ENCODE results near the gene TIPARP.
"Not testable (repeated sequence)": the region's sequence is repeated elsewhere in the genome, so short reads cannot be mapped to it uniquely, and the experiment has no call there.

Gene TIPARP

DNA sequence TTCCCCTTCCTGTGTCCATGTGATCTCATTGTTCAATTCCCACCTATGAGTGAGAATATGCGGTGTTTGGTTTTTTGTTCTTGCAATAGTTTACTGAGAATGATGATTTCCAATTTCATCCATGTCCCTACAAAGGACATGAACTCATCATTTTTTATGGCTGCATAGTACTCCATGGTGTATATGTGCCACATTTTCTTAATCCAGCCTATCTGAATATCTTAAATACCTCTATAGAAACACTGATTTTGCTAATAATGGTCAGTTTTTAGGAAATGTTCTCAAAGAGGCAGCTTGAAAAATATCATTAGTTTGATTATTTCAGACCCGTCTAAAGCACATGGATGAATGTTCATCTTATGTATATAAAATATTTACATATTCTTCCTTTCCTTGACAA, 21.7 kb upstream of the TIPARP start:
- DNase-seq = not testable (repeated sequence)

DNA sequence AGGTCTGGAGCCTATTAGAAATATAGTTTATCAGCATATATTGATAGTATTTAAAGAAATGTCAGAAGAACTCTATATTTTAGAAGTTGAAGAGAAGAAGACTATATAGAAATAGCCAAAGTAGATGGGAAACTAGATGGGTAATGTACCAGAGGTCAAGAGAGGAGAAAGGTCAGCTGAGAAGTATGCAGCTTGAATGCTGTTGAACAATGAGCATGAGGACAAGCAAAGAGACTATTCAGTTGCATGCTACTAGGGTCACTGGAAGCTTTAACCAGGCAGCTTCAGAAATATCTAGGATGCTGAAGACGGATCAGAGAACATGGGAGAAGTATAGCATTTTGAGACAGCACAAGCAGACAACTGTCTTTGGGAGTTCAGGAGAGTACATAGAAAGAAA, 19.6 kb upstream of the TIPARP start:
- DNase-seq = no peak

DNA sequence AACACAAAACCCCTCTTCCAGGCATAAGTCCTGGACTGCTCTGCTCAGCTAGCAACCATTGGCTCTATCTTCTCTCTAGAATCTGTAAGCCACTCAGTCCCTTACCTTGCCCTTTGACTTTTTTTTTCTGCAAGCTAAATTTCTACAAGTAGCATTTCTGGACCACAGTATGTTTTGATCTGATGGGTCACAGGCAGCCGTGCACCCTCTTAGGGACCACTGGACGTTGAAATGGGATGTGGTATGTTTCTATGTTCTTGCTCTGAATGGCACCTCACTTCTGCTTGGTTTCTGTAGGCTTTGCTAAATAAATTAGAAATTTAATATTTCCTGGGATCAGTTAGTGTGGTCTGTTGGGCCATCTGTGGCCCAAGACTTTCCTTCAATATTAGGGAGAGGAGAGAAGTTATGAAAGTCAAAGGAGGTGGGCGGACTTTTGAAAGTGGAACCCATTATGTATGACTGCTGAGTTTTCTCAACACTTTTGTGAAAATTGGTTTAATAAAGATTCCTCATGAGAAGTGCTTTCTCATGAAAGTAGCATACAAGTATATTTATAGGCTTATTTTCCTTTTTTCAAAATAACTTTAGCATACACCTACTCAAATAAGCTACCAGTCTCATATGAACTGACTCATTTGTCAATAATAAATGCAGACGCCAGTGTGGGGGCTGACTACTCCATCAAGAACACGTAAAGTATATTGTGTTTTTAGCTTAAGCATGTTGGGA, 18.4 kb upstream of the TIPARP start:
- DNase-seq = no peak

DNA sequence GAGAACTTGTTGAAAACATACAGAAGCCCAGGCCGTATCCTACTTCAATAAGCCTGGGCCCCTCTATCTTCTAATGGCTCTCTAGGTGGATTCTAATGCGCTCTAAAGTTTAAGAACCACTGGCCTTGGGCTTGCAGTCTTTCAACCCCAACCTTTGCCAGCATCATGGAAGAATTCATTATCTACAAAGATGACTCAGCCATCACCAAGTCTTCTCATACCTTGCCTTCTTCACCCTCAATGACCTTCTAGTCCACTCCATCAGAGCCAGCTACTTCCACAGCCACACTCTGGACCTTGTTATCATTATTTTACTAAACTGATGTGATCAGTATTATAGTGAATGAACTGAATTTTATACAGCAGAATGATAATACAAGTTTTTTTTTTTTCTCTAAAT, 16.9 kb upstream of the TIPARP start:
- DNase-seq = no peak

DNA sequence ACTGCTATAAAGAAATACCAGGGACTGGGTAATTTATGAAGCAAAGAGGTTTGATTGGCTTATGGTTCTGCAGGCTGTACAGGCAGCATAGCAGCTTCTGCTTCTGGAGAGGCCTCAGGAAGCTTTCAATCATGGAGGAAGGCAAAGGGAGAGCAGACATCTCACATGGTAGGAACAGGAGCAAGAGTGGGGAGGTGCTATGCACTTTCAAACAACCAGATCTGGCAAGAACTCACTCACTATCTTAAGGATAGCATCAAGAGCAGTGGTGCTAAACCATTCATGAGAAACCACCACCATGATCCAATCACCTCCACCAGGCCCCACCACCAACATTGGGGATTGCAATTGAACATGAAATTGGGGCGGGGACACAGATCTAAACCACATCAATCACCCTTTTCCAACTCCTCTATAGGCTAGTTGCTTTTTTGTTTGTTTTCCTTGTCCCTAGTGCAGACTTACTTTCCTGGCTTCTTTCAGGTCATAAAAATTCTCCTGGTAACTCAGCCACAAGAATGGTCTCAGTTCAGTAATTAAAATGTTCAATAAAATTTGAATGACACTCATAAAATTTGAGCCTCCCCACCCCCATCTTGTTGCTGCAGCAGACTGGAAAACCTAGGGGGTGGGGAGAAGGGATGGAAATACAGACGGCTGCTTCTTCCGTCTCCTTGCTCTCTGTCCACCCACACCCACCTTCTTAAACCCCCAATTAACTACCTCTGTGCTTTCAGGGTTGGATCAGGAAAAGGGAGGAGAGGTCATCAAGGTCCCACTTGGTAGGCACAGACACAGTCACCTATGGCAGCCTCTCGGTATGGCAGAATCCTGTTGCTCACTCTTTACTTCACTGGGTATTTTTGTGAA, 16.3 kb upstream of the TIPARP start:
- no peak for DNase-seq

DNA sequence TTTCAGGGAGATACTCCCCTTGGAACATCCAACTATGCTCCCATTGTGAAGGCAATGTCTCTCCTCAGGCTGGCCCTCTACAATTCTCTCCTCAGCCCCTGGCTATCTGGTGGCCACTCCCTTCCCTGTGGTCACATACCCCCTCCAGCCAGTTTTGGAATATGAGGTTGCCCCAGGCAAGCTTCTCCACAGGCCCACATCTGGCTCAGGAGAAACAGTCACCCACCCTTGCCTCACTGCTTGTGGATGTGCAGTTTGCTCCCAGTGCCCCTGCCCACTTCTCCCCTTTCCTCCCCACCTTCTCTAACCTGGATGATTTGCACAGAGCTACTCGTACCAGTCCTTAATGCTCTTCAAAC, 15.7 kb upstream of the TIPARP start:
- DNase-seq = no peak

DNA sequence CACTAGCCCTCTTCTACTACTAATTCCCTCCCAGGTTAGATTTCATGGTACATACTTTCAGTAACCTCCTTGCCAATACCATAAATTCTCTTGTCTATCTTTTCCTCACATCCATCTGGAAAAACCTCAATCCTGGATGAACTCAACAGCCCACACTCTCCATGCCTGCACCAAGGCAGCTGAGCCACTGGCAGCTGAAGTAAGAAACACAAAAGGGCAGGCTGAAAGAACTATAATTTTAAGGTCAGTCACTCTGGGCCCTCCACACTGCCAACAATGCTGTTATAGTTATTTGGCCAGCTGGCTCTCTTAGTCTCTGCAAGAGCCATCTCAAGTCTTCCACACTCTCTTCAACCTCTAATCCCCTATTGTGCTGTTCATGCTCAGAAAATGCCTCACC, 15.1 kb upstream of the TIPARP start:
- peak in 1 of 3 experiments; percentile 54 for DNase-seq

DNA sequence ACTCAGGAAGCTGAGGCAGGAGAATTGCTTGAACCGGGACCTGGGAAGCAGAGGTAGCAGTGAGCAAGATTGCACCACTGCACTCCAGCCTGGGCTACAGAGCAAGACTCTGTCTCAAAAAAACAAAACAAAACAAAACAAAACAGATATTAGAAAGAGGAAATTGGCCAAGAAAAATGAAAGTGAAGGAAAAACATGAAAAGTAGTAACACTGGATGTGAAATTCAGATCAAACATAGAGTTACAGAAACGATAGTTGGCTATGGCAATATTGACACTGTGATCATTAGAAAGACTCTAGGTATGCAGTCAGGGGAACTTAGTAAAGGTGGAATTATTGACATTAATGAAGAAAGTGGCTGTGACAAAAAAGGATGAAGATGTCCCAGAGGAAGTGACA, 13.2 kb upstream of the TIPARP start:
- no peak for DNase-seq

DNA sequence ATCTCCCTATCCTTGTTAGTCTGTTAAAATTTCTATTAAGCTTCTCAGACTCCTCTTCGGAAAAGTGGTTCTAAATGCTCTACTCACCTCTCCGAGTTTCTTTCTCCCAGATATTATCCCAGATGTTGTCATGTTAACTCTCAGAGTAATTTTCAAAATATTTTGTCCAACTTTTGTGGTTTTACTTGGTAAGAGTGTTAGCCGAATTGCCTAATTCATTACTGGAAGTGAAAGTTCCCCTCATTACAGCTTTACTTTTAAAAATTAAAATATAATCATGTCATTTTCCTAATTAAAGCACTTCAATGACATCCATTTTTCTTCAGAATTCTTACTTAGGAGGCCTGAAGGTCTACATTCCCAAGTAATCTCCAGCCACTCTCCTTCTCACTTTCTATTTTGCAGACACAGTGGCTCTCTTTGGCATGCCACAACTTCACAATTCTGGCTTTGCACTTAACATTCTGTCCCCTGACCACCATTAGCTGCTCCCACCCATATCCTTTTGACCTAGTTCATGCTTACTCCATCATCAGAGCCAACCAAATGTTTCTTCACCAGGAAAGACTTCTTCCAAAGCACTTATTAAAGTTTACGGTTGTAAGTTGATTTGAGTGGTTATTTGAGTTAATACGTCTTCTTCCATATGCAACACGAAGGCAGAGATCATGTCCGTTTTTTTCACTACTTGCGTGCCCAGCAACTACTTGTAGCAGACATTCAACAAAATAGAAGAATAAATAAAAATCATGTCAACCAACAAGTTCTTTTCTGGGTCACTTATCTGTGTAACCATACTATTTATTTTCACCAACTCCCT, 10.2 kb upstream of the TIPARP start:
- DNase-seq = no peak

DNA sequence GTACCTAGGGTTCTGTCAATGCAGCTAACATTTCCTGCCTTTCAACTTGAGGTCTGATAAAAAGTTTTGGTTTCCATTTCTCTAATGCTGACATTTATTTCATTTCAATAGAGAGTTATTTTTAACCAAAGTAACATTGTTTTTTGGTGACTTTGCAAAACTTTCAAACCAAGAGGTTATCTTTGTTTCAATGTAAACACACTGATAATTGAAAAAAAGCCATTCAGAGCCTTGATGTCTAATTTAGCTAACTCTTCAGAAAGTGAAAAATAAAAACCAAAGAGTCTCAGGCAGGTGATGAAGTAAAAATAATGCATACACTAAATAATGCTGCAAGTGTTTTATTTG, 9.6 kb upstream of the TIPARP start:
- DNase-seq = no peak

DNA sequence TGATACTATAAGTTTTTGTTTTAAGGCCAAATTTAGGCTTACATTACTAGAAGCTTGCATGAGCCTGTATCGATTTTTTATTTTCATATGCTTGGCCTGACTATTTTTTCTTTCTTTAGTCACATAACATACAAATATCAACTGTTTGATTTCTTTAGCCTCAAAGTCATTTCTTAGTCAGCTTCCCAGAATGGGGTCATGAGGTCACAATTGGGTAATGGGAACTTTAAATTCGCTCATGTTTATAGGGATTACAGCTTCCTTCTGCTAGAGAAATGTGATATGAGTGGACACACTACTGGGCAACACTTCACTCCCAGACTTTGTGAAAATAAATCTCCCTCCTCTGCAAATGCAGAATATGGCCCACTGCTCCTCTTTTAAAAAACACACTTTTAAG, 9.1 kb upstream of the TIPARP start:
- no peak for DNase-seq

DNA sequence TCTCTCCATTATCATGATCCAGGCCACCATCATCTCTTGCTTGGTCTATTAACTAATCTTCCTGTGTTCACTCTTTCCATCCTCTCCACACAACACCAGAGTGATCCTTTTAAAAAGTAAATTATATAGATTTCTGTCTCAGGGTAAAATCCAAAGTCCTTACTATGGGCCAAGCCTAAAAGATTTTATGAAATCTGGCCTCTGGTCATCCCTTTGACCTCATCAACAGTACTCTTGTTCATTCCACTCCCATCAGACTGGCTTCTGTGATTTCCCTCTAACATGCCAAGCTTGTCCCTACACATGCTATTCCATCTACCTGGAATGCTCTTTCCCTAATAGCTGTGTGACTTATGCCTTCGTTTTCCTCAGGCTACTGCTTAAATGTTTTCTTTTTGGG, 8.3 kb upstream of the TIPARP start:
- DNase-seq = no peak

DNA sequence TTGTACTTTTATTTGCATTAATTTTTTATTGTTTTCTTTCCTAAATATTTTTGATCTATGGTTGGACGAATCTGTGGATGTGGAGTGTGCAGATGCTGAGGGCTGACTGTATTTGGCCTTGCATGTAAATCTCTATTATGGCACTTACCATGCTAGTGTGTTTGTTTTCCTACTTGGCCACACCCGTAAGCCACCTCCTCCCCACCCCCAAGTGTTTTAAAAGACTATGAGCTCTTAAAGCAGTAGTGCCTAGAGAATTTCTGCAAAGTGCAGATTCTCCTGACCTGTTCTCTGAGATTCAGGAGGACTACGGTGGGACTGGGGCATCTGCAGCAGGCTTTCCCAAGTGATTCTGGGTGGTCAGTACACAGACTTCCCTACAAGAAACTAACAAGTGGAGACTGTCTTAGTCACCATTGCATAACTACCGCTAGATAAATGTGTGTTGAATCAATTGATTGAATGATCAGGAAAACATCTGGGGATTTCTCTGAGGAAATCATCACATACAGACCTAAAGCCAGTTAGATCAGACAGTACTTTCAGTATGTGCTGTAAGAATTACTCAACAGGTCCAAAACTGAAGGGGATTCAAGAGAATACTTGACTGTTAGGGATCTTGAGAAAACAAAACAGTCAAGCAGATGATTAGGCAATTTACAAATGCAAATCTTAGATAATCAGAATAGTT, 6.2 kb upstream of the TIPARP start:
- DNase-seq = peak; percentile 38 to 58 (median 47)

DNA sequence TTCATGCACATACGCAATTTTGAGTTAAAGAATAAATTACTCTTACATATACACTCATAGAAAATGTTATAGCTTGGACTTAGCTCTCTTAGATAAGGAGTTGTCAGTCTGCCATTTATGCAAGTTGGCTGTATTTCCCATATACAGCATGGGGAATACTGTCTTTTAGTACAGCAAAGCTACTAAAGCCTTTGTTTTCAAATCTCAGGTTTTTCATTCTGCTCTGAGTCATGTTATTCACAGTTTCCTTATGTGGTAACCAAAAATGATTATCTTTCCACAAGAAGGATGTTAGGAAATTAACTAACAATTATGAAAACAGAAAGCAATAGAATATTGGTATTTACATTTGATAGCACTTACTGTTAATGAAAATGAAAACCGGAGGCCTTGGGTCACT, 4.3 kb upstream of the TIPARP start:
- DNase-seq = no peak

DNA sequence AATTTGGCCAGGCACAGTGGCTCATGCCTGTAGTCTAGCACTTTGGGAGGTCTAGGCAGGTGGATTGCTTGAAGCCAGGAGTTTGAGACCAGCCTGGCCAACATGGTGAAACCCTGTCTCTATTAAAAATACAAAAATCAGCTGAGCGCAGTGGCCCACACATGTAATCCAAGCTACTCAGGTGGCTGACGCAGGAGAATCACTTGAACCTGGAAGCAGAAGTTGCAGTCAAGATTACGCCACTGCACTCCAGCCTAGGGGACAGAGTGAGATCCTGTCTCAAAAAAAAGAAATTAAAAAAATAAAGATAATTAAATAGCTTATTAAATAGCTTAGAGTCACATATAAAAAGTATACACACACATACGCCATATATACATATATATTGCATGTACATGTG, 3.7 kb upstream of the TIPARP start:
- DNase-seq = no peak

DNA sequence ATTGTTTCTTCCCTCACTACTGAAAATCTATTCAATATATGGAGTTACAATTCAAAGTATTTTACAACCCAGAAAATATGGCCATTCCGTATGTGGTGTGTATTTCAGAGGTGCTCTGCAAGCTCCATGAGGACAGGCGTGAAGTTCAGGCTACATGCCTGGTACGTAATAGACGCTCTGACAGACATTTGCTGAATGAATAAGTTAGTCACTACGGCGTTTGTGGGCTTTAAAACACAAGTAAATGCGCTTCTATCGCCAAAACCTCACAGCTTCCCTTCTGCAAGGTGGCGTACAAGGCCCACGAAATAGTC, 701 bp upstream of the TIPARP start:
- no peak for DNase-seq

DNA sequence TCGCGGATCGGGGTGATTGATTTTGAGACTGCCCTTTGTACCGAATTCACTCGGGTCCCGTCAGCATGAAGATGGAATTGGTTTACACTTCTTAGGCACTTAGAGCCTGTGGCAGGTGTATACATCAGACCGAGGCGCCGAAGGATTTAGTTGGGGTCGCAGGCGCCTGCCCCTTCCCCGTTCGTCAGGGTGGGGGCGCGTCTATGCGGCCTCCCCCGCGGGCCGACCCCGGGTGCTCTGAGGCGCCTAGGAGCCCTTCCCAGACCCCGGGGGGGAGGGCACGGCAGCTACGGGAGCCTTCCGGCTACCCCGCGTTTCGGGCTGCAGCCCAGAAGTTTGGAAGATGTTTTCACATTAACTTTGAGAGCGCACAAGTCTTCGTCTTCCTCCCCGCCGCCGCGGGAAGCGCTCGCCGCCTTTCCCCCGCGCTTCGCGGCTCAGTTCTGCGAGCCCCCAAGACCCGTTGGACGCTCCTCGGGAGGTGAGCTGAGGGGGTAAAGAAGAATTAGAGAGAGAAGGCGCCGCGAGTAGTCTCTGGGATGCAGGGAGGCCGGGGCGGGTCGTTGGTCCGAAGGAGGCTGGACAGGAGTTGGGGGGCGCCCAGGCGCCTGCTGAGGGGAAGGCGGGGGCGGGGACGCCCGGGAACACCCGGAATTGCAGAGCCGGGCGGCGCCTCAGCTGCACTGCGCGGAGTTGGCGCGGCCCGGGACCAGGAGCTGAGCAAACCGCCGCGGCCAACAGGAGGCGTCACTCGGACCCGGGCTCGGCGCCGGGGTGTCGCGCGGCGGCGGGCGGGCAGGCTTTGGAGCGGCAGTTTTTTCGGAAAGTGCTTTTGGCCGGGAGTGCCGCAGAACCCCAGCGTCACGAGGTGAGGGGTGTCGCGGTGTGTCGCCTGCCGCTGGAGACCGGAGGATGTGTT, 780 bp downstream of the TIPARP start:
- DNase-seq = peak; percentile 16 to 86 (median 84)

DNA sequence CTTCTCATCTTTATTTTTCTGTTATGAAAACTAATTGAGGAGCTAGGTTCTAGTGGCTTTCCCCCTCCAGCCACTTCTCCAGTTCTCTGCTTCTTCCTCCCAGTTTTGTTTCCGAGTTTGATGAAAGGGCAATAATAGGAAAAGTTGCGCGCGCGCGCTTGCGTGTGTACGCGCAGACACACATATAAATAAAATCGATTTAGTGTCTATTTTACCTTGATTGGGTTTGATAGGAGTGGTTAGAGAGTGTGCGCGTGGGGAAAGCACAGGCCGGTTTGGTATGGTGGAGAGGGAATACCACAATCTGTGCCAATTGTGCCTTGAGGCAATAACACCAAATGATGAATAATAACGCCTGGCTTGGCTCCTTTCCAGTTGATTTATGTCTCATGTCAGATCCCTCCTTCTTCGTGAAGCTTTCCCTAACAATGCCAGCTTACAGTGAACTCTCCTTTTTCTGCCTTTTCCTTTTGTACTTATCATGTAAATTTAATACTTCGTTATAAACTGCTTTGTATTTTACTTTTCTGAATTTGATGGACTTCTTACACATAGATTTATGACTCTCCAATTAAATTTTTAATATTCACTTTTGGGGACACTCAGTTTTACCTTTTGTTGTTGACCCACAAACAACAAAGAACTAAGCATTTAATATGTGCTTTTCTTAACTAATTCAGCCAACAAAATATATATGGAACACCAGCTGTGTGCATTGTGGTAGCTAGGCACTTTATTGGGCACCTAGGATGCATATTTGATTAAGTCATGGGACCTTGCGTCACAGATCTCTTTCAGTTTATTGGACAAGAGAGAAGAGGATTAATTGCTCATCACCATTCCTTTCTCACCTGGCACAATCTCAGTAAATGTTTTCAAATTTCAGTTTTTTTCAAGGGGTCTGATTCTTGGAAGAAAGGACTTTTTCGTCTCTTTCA, 1.7 kb downstream of the TIPARP start:
- DNase-seq = peak; percentile 35 to 95 (median 83)

DNA sequence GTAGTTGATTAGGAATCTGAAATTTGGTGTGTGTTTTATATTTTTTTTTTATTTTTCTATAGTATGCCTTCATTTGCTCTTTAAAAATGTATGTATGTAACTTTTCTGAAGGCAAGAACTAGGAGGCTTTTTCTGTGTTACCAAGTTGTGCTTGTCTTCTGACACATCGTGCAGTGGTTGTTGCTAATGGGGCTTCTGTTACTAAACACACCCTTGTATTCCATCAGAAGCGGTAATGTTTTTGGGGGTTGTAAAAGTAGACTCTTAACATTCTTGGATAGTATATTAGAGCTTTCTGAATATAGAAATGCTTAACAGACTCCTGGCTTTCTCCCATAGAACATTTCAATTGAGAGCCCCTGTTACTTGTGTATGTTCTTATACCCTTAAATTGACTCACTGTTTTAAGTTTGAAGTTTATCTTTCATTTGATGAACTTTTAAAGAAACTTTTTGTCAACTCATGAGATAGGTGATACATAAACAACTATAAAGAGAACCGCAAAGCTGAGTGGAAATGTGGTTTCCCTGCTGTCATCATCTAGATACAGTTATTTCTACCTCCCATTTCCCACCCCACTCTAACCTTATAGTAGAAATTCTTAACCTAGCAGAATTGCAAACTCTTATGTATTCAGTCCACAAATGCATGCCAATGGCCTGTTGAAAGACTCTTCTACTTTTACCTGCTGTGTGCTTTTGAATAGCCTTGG, 2.5 kb downstream of the TIPARP start:
- peak in 1 of 3 experiments; percentile 44 for DNase-seq

DNA sequence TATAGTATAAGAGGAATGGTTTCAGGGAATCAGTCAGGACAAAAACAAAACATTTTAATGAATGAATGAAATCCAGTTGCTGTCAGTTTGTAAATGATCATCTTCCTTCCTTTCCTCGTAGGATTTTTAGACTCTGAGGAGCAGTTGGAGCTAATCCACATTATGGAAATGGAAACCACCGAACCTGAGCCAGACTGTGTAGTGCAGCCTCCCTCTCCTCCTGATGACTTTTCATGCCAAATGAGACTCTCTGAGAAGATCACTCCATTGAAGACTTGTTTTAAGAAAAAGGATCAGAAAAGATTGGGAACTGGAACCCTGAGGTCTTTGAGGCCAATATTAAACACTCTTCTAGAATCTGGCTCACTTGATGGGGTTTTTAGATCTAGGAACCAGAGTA, 3.1 kb downstream of the TIPARP start:
- no peak for DNase-seq

Measured in NCI-H1417 (cell line).